ENCODE data around the gene RTN4IP1. TPM values are rescaled to one million over a fixed set of nuclear protein-coding genes. Genes with fewer than 3 reads are reported as not detected.
A peak's percentile ranks its signal among the peaks of the same experiment; 100 is the strongest.

RTN4IP1 gene
- total RNA-seq, 1 donor from 2014 or later: 11.2 TPM

GRCh38 chr6:106522562-106523250 is 106.6 kb downstream of the RTN4IP1 start:
- ChIA-PET POLR2A (interaction anchor here (0.5 to 8.9 kb wide), 9 partner anchors 11 to 1354 kb away, joined by 3 to 201 read pairs (median 7); no protein-coding TSS in a partner anchor), CTCF (interaction anchor here (1.5 to 8.6 kb wide), 3 partner anchors 11 to 44 kb away, joined by 6 to 94 read pairs (median 7); no protein-coding TSS in a partner anchor)
- Mint-ChIP-seq H3K4me1 (peaks cover 87% of the 10 kb centered on the region), H3K9me3 (no peaks in the 10 kb centered on the region), H3K27me3 (no peaks in the 10 kb centered on the region), H3K36me3 (ENCODE audit: low read depth) (peaks cover 18% of the 10 kb centered on the region), H3K27ac (peak overlapping the region; percentile 97), H3K4me3 (peak overlapping the region; percentile 86)
- intact Hi-C loops (cut with micrococcal nuclease): loop anchor here (5.0 to 10.0 kb wide), 3 partner anchors 360 to 1302 kb away; partner anchors contain the start of gene SCML4
- no peak for DNase-seq
- no peak for ATAC-seq (ENCODE audit: low read depth)
- no peak for TF ChIP-seq CTCF (IDR thresholded peaks at IDR 0.05)

Other genes starting within 250 kb of the RTN4IP1 start
- 28.4 and 31.1 TPM in 2 replicates for gene QRSL1, start 80 bp upstream of the RTN4IP1 start, total RNA-seq

All from activated B cell treated with CpG ODN at 0.5 μM for 24 hours (primary cell).